Liver (tissue), 9 donors: Measurements from ENCODE around the gene PHETA1. TPM values are rescaled to one million over a fixed set of nuclear protein-coding genes. Genes with fewer than 3 reads are reported as not detected.

Source experiments
- DNase-seq: peaks from one replicate; pipeline ENCODE4 v3.0.0-alpha.2; 2017; ENCODE audit warnings: low spot score
- H3K27ac ChIP-seq, 2 donors: one replicate each; pipeline ENCODE4 v1.7.0; 2013; ENCODE audit warnings: inconsistent platforms in 2 of 2, low read length in 2 of 2, control low read depth in 1 of 2, low read depth in 1 of 2, mild to moderate bottlenecking in 1 of 2
- H3K27me3 ChIP-seq, 4 donors: one replicate each; pipeline versions ENCODE4 v1.6.1 to v1.7.0; 2013; ENCODE audit warnings: low read length in 3 of 4, inconsistent platforms in 1 of 4, mild to moderate bottlenecking in 1 of 4, moderate library complexity in 1 of 4; ENCODE audit not compliant: control insufficient read depth in 4 of 4, insufficient read depth in 4 of 4
- H3K36me3 ChIP-seq, 4 donors: one replicate each; pipeline versions ENCODE4 v1.6.1 to v1.7.0; 2013; ENCODE audit warnings: low read length in 3 of 4, mild to moderate bottlenecking in 3 of 4, low read depth in 1 of 4, moderate library complexity in 1 of 4; ENCODE audit not compliant: control insufficient read depth in 4 of 4, insufficient read depth in 3 of 4
- H3K4me1 ChIP-seq, 4 donors: one replicate each; pipeline versions ENCODE4 v1.6.1 to v1.7.0; 2013; ENCODE audit warnings: low read length in 3 of 4, mild to moderate bottlenecking in 3 of 4, moderate library complexity in 1 of 4; ENCODE audit not compliant: control insufficient read depth in 4 of 4, insufficient read depth in 4 of 4
- H3K4me3 ChIP-seq, 3 donors: one replicate each; pipeline versions ENCODE4 v1.6.1 to v1.7.0; 2013; ENCODE audit warnings: low read length in 3 of 3, control low read depth in 1 of 3, low read depth in 1 of 3, mild to moderate bottlenecking in 1 of 3
- H3K9ac ChIP-seq, 2 donors: one replicate each; pipeline ENCODE4 v1.7.0; 2013; ENCODE audit warnings: low read length in 2 of 2, mild to moderate bottlenecking in 2 of 2, moderate library complexity in 2 of 2, control low read depth in 1 of 2, low read depth in 1 of 2
- H3K9me3 ChIP-seq, 4 donors: one replicate each; pipeline versions ENCODE4 v1.6.1 to v1.7.0; 2013; ENCODE audit warnings: low read length in 3 of 4; ENCODE audit not compliant: control insufficient read depth in 4 of 4
- EGR1 ChIP-seq, 2 donors: IDR thresholded peaks; 2 replicates each; pipeline ENCODE4 v1.6.1; 2016 to 2018; ENCODE audit warnings: antibody characterized with exemption in 2 of 2, low read depth in 2 of 2
- FOXA1 ChIP-seq: IDR thresholded peaks from 2 replicates; pipeline ENCODE4 v1.6.1; 2016; ENCODE audit warnings: antibody characterized with exemption
- FOXA2 ChIP-seq: IDR thresholded peaks from 2 replicates; pipeline ENCODE4 v1.6.1; 2016; ENCODE audit warnings: antibody characterized with exemption
- GABPA ChIP-seq, 2 donors: IDR thresholded peaks in 1 of 2; conservative IDR thresholded peaks in 1 of 2; 2 replicates each; pipeline ENCODE4 v1.6.1; 2016; ENCODE audit warnings: antibody characterized with exemption in 2 of 2, mild to moderate bottlenecking in 1 of 2, moderate library complexity in 1 of 2
- HNF4G ChIP-seq: IDR thresholded peaks from 2 replicates; pipeline ENCODE4 v1.6.1; 2016; ENCODE audit warnings: antibody characterized with exemption
- JUND ChIP-seq, 2 donors: IDR thresholded peaks; 2 replicates each; pipeline ENCODE4 v1.6.1; 2016; ENCODE audit warnings: antibody characterized with exemption in 2 of 2
- NR2F2 ChIP-seq: IDR thresholded peaks from 2 replicates; pipeline ENCODE4 v1.6.1; 2016; ENCODE audit warnings: antibody characterized with exemption
- RAD21 ChIP-seq, 2 donors: IDR thresholded peaks; 2 replicates each; pipeline ENCODE4 v1.6.1; 2016; ENCODE audit warnings: antibody characterized with exemption in 2 of 2, mild to moderate bottlenecking in 2 of 2
- RXRA ChIP-seq, 2 donors: IDR thresholded peaks; 2 replicates each; pipeline ENCODE4 v1.6.1; 2017 to 2018; ENCODE audit warnings: antibody characterized with exemption in 2 of 2, mild to moderate bottlenecking in 1 of 2
- SP1 ChIP-seq: IDR thresholded peaks from 2 replicates; pipeline ENCODE4 v1.6.1; 2018; ENCODE audit warnings: antibody characterized with exemption, mild to moderate bottlenecking
- TAF1 ChIP-seq: conservative IDR thresholded peaks from 2 replicates; pipeline ENCODE4 v1.6.1; 2016; ENCODE audit warnings: antibody characterized with exemption, mild to moderate bottlenecking
- YY1 ChIP-seq: IDR thresholded peaks from 2 replicates; pipeline ENCODE4 v1.6.1; 2016; ENCODE audit warnings: antibody characterized with exemption, mild to moderate bottlenecking
- WGBS: extraction: QIAGEN DNeasy Blood & Tissue Kit; methylation state at CpG from one replicate; pipeline ENCODE4 v1.1.7; 2013; 5-methylcytosine and 5-hydroxymethylcytosine counted together
- polyA plus RNA-seq, 2 donors: library from polyadenylated mRNA; stranded (reverse) in 1 of 2; unstranded in 1 of 2; fragments of 200-250 nt in 1 of 2; fragments of >200 nt in 1 of 2; fragmentation: Nextera tagmentation in 1 of 2; extraction: Ambion mirVana in 1 of 2; gene quantifications; one replicate each; pipeline versions ENCODE4 v1.2.1 to v1.2.3, GENCODE V29; 2013 to 2015
- total RNA-seq, 2 donors: library from RNA; depleted of rRNA; stranded (reverse); fragments of >200 nt; gene quantifications; one replicate each; pipeline ENCODE4 v1.2.3, GENCODE V29; 2014
- TF ChIP-seq, protein P1 (sequence below): IDR thresholded peaks from 2 replicates; pipeline ENCODE4 v1.6.1; 2016; ENCODE audit warnings: antibody characterized with exemption, mild to moderate bottlenecking
- TF ChIP-seq, protein P2 (sequence below): IDR thresholded peaks from 2 replicates; pipeline ENCODE4 v1.6.1; 2016; ENCODE audit warnings: antibody characterized with exemption
- TF ChIP-seq, protein P3 (sequence below): IDR thresholded peaks from 2 replicates; pipeline ENCODE4 v1.6.1; 2016; ENCODE audit warnings: antibody characterized with exemption
- donor health status: healthy.
- donor health status: healthy.
- donor health status: healthy.
- donor health status: healthy.
- donor health status: healthy.

Gene PHETA1
- total and polyA plus RNA-seq, 4 donors, result 2.4 to 5.7 (median 3.9) TPM

DNA sequence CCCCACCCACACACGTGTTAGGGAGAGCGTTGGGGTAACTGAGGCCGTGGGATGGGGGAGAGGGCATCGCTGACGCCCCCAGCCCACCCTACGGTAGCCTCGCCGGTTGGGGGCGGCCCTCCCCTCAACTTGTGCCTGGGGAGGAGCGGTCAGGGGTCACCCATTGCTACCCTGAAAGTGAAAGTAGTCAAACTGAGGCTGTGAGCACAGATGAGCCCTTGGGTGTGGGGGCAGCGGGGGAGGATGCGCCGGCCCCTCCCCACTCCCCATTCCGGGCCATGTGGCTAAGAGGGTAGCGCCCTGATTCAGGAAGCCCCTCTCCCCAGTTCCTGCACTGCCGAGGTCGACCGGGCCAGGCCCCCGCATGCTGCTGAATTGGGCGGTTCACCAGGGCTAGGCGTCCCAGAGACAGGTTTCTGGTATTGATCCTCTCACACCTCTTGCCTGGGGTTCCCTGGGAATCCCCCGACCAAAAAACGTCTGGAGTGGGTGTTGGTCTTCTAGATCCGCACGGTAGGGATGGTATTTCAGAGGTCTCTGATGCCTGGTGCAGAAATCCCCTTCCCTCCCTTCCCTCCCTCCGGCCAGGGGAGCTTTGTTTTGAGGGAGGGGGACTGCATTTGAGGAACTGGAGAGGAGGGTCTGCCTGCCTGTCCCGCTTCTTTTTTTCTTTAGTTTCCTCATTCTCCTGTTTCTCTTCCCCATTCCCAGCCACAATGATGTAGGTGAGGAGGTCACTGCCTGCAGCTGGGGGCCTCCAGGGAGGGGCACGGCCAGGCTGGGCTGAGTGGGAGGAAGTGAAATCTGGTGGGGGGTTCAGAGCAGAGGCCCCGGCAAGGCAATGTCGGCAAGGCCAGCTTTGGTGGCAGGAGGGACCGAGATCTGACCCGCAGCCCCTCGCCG, 37.8 kb upstream of the PHETA1 start:
- H3K9me3 ChIP-seq, result no peaks in the 10 kb centered on the region
- H3K27me3 ChIP-seq, result no peaks in the 10 kb centered on the region
- peak overlapping the region; percentile 80 to 85 for H3K27ac ChIP-seq
- 13% methylated on average over 34 of the region's 34 CpGs for WGBS
- peaks cover 19 to 62% (median 46%) of the 10 kb centered on the region in 4 donors for H3K4me1 ChIP-seq
- TF ChIP-seq YY1, result no peak
- TF ChIP-seq, protein P1, sequence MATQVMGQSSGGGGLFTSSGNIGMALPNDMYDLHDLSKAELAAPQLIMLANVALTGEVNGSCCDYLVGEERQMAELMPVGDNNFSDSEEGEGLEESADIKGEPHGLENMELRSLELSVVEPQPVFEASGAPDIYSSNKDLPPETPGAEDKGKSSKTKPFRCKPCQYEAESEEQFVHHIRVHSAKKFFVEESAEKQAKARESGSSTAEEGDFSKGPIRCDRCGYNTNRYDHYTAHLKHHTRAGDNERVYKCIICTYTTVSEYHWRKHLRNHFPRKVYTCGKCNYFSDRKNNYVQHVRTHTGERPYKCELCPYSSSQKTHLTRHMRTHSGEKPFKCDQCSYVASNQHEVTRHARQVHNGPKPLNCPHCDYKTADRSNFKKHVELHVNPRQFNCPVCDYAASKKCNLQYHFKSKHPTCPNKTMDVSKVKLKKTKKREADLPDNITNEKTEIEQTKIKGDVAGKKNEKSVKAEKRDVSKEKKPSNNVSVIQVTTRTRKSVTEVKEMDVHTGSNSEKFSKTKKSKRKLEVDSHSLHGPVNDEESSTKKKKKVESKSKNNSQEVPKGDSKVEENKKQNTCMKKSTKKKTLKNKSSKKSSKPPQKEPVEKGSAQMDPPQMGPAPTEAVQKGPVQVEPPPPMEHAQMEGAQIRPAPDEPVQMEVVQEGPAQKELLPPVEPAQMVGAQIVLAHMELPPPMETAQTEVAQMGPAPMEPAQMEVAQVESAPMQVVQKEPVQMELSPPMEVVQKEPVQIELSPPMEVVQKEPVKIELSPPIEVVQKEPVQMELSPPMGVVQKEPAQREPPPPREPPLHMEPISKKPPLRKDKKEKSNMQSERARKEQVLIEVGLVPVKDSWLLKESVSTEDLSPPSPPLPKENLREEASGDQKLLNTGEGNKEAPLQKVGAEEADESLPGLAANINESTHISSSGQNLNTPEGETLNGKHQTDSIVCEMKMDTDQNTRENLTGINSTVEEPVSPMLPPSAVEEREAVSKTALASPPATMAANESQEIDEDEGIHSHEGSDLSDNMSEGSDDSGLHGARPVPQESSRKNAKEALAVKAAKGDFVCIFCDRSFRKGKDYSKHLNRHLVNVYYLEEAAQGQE, result peak; percentile 11
- peak overlapping the region; percentile 45 to 85 (median 79) for H3K4me3 ChIP-seq
- H3K9ac ChIP-seq, result peak overlapping the region; percentile 73 to 84
- no peaks in the 10 kb centered on the region for H3K36me3 ChIP-seq
- DNase-seq, result no peak

DNA sequence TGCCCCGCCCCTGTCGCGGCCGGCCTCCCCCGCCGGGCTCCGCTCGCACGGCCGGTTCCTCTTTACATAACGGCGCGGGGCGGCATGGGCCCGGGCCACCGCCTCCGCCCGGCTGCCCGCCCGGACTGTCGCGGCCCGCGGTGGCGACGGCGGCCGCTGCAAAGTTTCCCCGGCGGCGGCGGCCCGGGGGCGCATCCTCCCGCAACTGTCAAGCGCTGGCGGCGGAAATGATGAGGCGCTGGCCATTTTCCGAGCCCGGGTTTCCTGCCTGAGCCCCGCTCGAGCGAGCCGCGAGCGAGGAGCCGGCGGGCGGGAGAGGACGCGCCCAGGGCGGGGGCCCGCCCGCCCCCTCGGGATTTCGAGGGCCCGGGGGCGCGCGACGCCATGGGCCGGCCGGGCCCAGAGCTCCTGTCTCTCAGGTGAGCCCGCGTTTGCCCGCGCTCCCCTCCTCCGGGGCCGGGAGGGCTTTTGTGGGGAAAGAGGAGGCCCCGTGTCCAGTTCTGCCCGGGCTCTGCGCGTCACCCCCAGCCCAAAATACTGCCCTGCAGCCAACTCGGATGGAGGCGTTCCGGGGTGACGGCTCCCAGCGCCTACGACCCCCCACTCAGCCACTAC, 37.1 kb upstream of the PHETA1 start, which contains the start of gene SH2B3:
SH2B3 (plus strand) TSS at position 65 of the 615 bp plus-strand sequence. CDS start 12,223 bp downstream, outside the sequence.
- H3K4me1 ChIP-seq, result peaks cover 19 to 55% (median 40%) of the 10 kb centered on the region in 4 donors
- H3K27me3 ChIP-seq, result no peaks in the 10 kb centered on the region
- peak within 1 kb of the TSS; percentile 45 to 85 (median 79) for H3K4me3 ChIP-seq
- H3K9ac ChIP-seq, result peak within 1 kb of the TSS; percentile 73 to 84
- DNase-seq, result no peak
- peak within 1 kb of the TSS; percentile 82 to 85 for H3K27ac ChIP-seq
- H3K36me3 ChIP-seq, result no peaks in the 10 kb centered on the region
- TF ChIP-seq, protein P2, sequence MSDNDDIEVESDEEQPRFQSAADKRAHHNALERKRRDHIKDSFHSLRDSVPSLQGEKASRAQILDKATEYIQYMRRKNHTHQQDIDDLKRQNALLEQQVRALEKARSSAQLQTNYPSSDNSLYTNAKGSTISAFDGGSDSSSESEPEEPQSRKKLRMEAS, result no peak
- TF ChIP-seq HNF4G (no peak), FOXA1 (no peak), TAF1 (no peak), RXRA (IDR thresholded peaks at IDR 0.05) (no peak), YY1 (no peak), EGR1 (IDR thresholded peaks at IDR 0.05; ENCODE audit: low read depth in 2 of 2) (no peak), NR2F2 (no peak), GABPA (IDR thresholded peaks at IDR 0.05 in 1 of 2, conservative IDR thresholded peaks at IDR 0.05 in 1 of 2) (no peak), FOXA2 (no peak), RAD21 (IDR thresholded peaks at IDR 0.05) (no peak), SP1 (no peak), JUND (IDR thresholded peaks at IDR 0.05) (no peak)
- TF ChIP-seq, protein P1, result no peak
- TF ChIP-seq, protein P3, sequence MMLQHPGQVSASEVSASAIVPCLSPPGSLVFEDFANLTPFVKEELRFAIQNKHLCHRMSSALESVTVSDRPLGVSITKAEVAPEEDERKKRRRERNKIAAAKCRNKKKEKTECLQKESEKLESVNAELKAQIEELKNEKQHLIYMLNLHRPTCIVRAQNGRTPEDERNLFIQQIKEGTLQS, result no peak
- H3K9me3 ChIP-seq, result no peaks in the 10 kb centered on the region
- WGBS, result under 1% methylated on average over 80 of the region's 80 CpGs
